ENCODE data around the gene ACSBG1.

The ACSBG1 gene

DNA sequence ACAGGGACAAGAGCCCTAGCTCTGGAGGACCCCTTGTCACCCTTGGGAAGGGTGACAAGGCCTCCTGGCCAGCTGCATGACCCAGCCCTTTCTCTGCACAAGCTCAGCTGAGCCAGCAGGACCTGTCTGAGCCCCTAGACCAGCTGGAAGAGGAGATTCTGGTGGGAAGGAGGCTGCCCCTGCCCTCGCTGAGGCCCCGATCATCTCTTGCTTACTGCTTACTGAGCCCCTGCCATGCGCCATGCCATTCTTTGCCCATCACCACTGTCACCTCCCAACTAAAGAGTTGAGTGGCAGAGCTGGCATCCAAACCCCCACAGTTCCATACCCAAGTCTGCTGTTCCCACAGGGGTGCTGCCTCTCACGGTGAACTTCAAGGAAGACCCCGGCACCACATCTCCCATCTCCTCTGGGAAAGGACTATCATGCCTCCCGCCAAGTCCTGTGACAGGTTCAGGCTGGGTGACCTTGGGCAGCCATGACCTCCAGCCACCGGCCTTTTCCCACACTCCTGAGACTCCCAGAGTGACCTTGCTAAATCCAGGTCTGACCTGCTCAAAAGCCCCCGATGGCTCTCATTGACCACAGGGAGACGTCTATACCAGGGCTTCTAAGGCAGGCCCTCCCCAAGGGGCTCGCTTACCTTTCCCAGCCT lies 34.0 kb downstream of the ACSBG1 start:
- ChIA-PET CTCF (interaction anchor here (1.1 to 7.1 kb wide), 3 partner anchors 11 to 91 kb away, joined by 3 to 48 read pairs (median 4); no protein-coding TSS in a partner anchor), POLR2A (no interaction called here)
- no peak overlapping the region for H3K4me3 ChIP-seq (ENCODE audit: low read depth, low read length)
- DNase-seq (ENCODE audit: low read depth, low spot score) = no peak
- TF ChIP-seq, protein P1, sequence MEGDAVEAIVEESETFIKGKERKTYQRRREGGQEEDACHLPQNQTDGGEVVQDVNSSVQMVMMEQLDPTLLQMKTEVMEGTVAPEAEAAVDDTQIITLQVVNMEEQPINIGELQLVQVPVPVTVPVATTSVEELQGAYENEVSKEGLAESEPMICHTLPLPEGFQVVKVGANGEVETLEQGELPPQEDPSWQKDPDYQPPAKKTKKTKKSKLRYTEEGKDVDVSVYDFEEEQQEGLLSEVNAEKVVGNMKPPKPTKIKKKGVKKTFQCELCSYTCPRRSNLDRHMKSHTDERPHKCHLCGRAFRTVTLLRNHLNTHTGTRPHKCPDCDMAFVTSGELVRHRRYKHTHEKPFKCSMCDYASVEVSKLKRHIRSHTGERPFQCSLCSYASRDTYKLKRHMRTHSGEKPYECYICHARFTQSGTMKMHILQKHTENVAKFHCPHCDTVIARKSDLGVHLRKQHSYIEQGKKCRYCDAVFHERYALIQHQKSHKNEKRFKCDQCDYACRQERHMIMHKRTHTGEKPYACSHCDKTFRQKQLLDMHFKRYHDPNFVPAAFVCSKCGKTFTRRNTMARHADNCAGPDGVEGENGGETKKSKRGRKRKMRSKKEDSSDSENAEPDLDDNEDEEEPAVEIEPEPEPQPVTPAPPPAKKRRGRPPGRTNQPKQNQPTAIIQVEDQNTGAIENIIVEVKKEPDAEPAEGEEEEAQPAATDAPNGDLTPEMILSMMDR (IDR thresholded peaks at IDR 0.05; ENCODE audit: insufficient read depth, low read length, missing control alignments) = no peak

DNA sequence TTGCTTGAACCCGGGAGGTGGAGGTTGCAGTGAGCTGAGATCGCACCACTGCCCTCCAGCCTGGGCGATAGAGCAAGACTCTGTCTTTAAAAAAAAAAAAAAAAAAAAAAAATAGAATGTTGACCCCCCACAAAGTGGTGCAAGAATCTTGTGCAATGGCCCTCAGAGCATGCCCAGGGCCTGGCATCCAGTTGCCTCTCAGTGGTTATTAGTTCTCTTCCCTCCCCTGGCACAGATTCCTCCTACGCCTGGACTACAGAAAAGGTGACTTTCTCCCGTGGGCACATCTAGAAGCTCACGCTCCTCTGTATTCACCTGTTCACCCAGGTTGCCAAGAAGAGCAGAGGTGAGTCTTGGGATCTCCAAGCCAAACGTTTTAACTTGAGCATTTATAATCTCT lies 36.7 kb downstream of the ACSBG1 start:
- ChIA-PET POLR2A (no interaction called here), CTCF (interaction anchor here (1.3 to 7.1 kb wide), 4 partner anchors 19 to 89 kb away, joined by 4 to 48 read pairs (median 14); no protein-coding TSS in a partner anchor)
- no peak for DNase-seq (ENCODE audit: low read depth, low spot score)
- TF ChIP-seq, protein P1 (IDR thresholded peaks at IDR 0.05; ENCODE audit: insufficient read depth, low read length, missing control alignments) = no peak
- H3K4me3 ChIP-seq (ENCODE audit: low read depth, low read length) = no peak overlapping the region

DNA sequence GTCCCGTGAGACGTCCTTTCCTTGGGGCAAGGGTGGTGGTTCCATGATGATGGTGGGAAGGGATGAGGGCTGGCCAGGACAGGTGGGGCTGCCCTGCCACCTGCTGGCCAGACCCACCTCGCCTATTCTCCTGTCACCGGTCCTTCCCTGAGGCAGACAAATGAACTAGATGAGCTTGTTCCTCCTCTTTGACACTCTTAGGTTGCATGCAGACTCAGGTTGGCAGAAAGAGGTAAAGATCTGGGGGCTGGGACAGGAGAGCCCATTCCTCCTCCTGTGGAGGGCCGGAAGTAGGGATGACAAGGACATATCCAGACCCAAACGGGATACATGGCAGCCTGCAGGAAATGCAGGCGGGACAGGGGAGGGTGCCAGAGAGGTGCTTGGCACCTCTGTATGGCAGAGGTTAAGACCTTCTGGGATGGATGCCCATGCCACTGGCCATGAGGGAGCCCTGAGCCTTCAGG lies 38.6 kb downstream of the ACSBG1 start:
- no peak overlapping the region for H3K4me3 ChIP-seq (ENCODE audit: low read depth, low read length)
- TF ChIP-seq, protein P1 (IDR thresholded peaks at IDR 0.05; ENCODE audit: insufficient read depth, low read length, missing control alignments) = peak; percentile 64
- POLR2A ChIA-PET = no interaction called here
- no peak for DNase-seq (ENCODE audit: low read depth, low spot score)
- CTCF ChIA-PET = interaction anchor here (0.6 to 7.1 kb wide), 17 partner anchors 9 to 237 kb away, joined by 3 to 48 read pairs (median 9); partner anchors contain the start of genes CIB2 and IDH3A

DNA sequence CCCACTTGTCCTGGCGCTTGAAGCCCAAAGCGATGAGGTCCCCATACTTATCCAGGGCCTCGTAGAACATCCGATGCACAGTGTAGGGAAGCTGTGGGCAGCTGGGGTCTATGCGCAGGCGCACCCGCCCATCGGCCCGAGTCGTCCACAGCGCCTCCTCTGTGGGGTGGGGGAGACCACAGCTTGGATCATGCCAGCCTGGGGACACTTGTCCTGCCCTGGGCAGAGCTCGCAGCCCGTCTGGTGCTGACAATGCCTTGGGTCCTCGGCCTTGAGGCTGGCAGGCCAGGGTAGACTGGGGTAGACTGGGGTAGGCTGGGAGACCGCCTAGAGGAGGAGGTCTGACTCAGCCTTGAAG lies 39.8 kb downstream of the ACSBG1 start:
- no peak overlapping the region for H3K4me3 ChIP-seq (ENCODE audit: low read depth, low read length)
- TF ChIP-seq, protein P1 (IDR thresholded peaks at IDR 0.05; ENCODE audit: insufficient read depth, low read length, missing control alignments) = no peak
- no peak for DNase-seq (ENCODE audit: low read depth, low spot score)
- ChIA-PET POLR2A (no interaction called here), CTCF (interaction anchor here (0.9 to 7.1 kb wide), 8 partner anchors 9 to 236 kb away, joined by 3 to 48 read pairs (median 19); partner anchors contain the start of gene CIB2)

DNA sequence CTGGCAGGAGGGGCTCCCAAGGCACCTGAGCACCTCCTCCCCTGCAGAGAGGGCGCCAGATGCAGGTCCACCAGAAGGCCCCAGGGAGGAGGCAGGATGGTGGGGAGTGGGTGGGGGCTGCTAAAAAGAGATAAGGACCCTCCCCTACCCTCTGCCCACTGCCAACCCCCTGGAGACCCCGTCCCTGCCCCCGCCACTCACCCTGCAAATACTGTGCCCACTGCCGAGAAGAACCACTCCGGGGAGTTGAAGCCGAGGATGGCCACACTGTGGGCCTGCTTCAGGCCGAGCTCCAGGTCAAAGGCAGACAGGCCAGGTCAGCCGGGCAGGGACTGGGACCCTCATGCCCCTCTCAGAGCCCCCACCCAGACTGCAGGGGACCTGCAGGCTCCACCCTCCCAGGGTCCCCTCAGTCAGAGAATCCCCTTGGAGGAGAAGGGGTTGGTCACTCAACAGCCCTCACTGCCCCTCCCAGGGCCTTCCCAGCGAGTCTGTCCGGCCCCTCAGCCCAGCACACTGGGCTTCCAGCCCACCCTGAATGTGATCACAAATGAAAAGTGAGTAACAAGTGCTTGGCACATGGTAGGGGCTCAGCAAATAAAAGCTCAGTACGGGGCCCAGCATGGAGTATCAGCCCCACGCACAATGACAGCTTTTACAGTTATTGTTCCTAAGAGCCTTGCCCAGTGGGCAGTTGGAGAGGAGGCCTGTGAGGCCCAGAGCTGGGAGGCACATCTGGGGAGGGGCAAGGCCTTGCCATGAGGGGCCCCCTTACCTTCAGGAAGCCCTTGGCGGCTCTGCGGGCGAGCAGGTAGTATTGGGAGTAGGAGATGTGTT lies 40.4 kb downstream of the ACSBG1 start:
- ChIA-PET CTCF (interaction anchor here (0.9 to 2.9 kb wide), 7 partner anchors 16 to 235 kb away, joined by 3 to 21 read pairs (median 6); partner anchors contain the start of gene CIB2), POLR2A (no interaction called here)
- TF ChIP-seq, protein P1 (IDR thresholded peaks at IDR 0.05; ENCODE audit: insufficient read depth, low read length, missing control alignments) = no peak
- no peak for DNase-seq (ENCODE audit: low read depth, low spot score)
- no peak overlapping the region for H3K4me3 ChIP-seq (ENCODE audit: low read depth, low read length)
